ENCODE data around the gene SYP. TPM values are rescaled to one million over a fixed set of nuclear protein-coding genes. Genes with fewer than 3 reads are reported as not detected.
"Not testable (repeated sequence)": the region's sequence is repeated elsewhere in the genome, so short reads cannot be mapped to it uniquely, and the experiment has no call there.

The SYP gene
- total and polyA plus RNA-seq, 2 donors, result 3.6 to 14.4 TPM

DNA sequence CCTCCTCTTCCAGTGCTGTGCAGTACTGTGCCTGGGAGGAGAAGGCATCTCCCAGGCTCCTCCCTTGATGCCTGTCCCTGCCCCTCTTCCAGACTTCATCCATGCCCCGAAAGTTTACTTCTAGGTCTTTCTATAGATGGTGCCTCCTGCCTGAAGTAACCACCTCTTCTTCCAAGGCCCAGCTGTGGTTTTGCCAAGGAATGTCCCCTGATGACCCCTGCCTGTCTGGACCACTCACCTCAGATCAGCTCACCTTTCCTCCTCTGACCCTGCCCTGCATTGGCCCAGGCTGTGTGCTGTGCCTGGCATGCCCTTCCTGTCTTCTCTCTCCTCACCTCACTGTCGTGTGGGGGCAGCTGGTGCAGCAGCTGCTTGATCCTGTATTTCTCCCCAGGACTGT, 20.6 kb downstream of the SYP start:
- no peaks in the 10 kb centered on the region for H3K27me3 ChIP-seq (ENCODE audit: control insufficient read depth in 2 of 2, insufficient read depth in 1 of 2, low read length in 1 of 2)
- H3K36me3 ChIP-seq (ENCODE audit: control insufficient read depth in 2 of 2, insufficient read depth in 2 of 2, low read length in 1 of 2), result peaks cover 28 to 33% of the 10 kb centered on the region in 2 donors
- H3K27ac ChIP-seq (ENCODE audit: low read depth in 1 of 2, low read length in 1 of 2), result no peak overlapping the region
- 94% methylated on average over 2 of the region's 2 CpGs for WGBS
- H3K9me3 ChIP-seq (ENCODE audit: control insufficient read depth in 2 of 2, insufficient read depth in 1 of 2, low read length in 1 of 2), result peaks cover 0 to 9% of the 10 kb centered on the region in 2 donors
- no peak overlapping the region for H3K4me3 ChIP-seq (ENCODE audit: low read length in 2 of 2)
- peaks cover 0 to 2% of the 10 kb centered on the region in 2 donors for H3K4me1 ChIP-seq (ENCODE audit: control insufficient read depth in 2 of 2, insufficient read depth in 2 of 2, low read length in 2 of 2)
- no peak for DNase-seq (ENCODE audit: low read depth in 6 of 9, low spot score in 9 of 9)

DNA sequence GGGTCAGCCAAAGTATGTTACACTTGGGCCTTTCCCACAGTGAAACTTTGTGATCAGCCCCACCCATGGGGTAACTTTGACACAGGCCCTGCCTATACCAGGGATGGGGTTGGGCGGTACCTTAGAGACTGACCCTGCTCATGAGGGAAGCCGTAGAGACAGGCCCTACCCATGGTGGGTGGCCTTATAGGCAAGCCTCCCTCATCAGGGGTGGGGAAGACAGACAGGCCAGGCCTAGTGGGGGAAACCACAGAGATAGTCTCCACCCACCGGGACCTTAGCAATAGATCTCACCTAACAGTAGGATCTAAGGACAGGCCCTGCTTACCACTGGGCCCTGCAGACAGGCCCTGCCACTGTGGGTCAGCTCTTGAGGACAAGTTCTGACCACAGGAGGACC, 21.5 kb downstream of the SYP start:
- no peak for DNase-seq (ENCODE audit: low read depth in 6 of 9, low spot score in 9 of 9)
- Histone ChIP-seq H3K27ac (ENCODE audit: low read depth in 1 of 2, low read length in 1 of 2) (no peak overlapping the region), H3K36me3 (ENCODE audit: control insufficient read depth in 2 of 2, insufficient read depth in 2 of 2, low read length in 1 of 2) (peaks cover 34 to 38% of the 10 kb centered on the region in 2 donors), H3K4me1 (ENCODE audit: control insufficient read depth in 2 of 2, insufficient read depth in 2 of 2, low read length in 2 of 2) (peaks cover 0 to under 1% of the 10 kb centered on the region in 2 donors), H3K27me3 (ENCODE audit: control insufficient read depth in 2 of 2, insufficient read depth in 1 of 2, low read length in 1 of 2) (no peaks in the 10 kb centered on the region), H3K9me3 (ENCODE audit: control insufficient read depth in 2 of 2, insufficient read depth in 1 of 2, low read length in 1 of 2) (peaks cover 0 to 9% of the 10 kb centered on the region in 2 donors), H3K4me3 (ENCODE audit: low read length in 2 of 2) (no peak overlapping the region)
- WGBS, result 94% methylated on average over 3 of the region's 3 CpGs

DNA sequence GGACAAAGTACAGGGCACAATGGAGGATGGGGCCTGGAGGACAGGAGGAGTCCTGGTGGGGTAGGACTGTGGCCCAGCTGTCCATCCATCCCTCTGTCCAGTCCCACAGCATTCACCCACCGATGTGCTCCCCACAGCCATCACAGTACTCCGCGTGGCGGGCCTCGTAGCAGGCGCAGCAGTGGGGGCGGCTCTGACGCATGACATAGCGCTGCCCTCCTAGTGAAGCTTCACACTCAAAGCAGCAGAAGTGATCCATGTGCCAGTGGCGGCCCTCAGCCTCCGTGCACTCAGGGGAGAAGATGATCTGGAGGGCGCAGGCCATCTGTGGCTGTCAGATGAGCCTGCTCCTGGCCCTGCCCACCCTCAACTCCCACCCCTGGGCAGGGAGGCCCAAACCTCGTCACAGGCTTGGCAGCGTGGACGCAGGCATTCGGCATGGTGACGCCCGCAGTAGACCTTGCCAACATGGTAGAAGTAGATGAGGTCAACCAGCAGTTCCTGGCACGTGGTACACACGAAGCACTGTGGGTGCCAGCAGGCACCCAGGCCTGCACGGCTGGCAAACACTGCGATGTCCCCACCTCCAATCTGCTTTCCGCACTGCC, 22.0 kb downstream of the SYP start:
- Histone ChIP-seq H3K9me3 (ENCODE audit: control insufficient read depth in 2 of 2, insufficient read depth in 1 of 2, low read length in 1 of 2) (peaks cover 0 to 9% of the 10 kb centered on the region in 2 donors), H3K27ac (ENCODE audit: low read depth in 1 of 2, low read length in 1 of 2) (no peak overlapping the region), H3K27me3 (ENCODE audit: control insufficient read depth in 2 of 2, insufficient read depth in 1 of 2, low read length in 1 of 2) (no peaks in the 10 kb centered on the region), H3K36me3 (ENCODE audit: control insufficient read depth in 2 of 2, insufficient read depth in 2 of 2, low read length in 1 of 2) (peaks cover 34% of the 10 kb centered on the region in 2 donors), H3K4me3 (ENCODE audit: low read length in 2 of 2) (no peak overlapping the region), H3K4me1 (ENCODE audit: control insufficient read depth in 2 of 2, insufficient read depth in 2 of 2, low read length in 2 of 2) (peaks cover 0 to 6% of the 10 kb centered on the region in 2 donors)
- DNase-seq (ENCODE audit: low read depth in 6 of 9, low spot score in 9 of 9), result no peak
- WGBS, result 97% methylated on average over 23 of the region's 23 CpGs

DNA sequence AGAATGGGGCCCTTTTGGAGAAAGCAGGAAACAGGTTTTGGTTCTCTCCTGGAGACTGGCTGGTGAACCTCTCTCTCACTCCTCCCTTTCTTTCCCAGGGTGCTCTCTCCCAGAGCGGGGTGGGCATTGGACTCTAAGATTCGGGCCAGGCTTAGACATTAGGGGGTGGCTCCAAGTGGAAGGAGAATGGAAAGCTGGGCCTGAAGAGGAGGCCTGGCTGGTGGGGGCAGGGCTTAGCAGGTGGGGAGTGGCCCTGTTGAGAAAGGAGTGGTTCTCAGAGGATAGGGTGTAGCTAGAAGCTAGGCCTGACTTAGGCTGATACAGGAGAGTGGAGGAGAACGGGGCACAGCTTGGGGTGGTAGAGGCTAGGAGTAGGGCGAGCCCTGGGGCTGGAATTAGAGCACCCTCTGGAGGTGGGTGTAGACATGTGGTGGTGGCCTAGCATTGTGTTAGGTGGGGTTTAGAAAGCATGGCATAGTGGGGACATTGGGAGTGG, 22.6 kb downstream of the SYP start:
- 88% methylated on average over 4 of the region's 4 CpGs for WGBS
- no peak for DNase-seq (ENCODE audit: low read depth in 6 of 9, low spot score in 9 of 9)
- peaks cover 34% of the 10 kb centered on the region in 2 donors for H3K36me3 ChIP-seq (ENCODE audit: control insufficient read depth in 2 of 2, insufficient read depth in 2 of 2, low read length in 1 of 2)

DNA sequence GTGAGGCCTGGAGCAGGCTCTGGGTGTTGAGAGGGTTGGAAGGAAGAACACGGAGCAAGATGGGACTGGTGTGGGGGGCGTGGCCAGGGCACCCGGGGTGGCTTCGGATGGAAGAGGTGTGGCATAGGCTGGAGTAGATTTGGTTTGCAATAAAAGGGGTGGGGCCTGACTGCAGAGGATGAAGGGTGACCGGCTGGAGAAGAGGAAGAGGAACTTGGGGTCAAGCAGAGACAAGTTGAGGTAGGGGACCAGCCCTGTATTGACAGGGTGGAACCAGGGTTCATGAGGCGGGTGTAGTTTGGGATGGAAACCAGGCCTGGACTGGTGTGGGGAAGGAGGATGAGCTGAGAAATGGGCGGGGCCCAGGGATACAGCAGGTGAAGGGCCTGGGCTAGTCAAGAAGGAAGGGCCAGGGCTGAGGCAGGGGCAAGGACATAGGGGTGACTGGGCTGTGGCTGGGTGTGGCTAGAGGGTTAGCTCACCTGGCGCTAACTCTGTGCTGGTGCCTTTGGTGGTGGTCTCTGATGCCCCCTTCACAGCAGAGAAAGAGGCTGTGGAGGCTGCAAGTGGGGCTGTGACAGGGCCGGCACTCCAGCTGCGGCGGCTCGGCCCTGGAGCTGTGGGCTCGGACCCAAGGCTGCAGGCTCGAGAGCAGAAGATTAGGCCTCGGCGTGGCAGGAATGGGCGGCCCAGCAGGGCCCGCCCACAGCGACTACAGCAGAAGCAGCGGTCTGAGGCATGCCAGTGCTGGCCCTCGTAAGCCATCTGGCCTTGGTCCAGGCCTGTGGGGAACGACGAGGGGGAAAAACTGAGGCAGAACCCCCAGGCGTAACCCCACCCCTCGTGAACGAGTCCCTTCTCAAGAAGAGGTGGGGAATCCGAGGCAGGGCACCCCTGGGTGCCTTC, 23.3 kb downstream of the SYP start:
- peaks cover 0 to 14% of the 10 kb centered on the region in 2 donors for H3K9me3 ChIP-seq (ENCODE audit: control insufficient read depth in 2 of 2, insufficient read depth in 1 of 2, low read length in 1 of 2)
- H3K4me1 ChIP-seq (ENCODE audit: control insufficient read depth in 2 of 2, insufficient read depth in 2 of 2, low read length in 2 of 2), result peaks cover 0 to 11% of the 10 kb centered on the region in 2 donors
- WGBS, result 90% methylated on average over 27 of the region's 27 CpGs
- H3K27ac ChIP-seq (ENCODE audit: low read depth in 1 of 2, low read length in 1 of 2), result no peak overlapping the region
- H3K4me3 ChIP-seq (ENCODE audit: low read length in 2 of 2), result no peak overlapping the region
- DNase-seq (ENCODE audit: low read depth in 6 of 9, low spot score in 9 of 9), result no peak
- H3K36me3 ChIP-seq (ENCODE audit: control insufficient read depth in 2 of 2, insufficient read depth in 2 of 2, low read length in 1 of 2), result peaks cover 34% of the 10 kb centered on the region in 2 donors
- H3K27me3 ChIP-seq (ENCODE audit: control insufficient read depth in 2 of 2, insufficient read depth in 1 of 2, low read length in 1 of 2), result no peaks in the 10 kb centered on the region

More for the DNA sequence above, 22.6 kb downstream of the SYP start:
- no peaks in the 10 kb centered on the region for H3K27me3 ChIP-seq (ENCODE audit: control insufficient read depth in 2 of 2, insufficient read depth in 1 of 2, low read length in 1 of 2)
- H3K27ac ChIP-seq (ENCODE audit: low read depth in 1 of 2, low read length in 1 of 2), result no peak overlapping the region
- H3K4me1 ChIP-seq (ENCODE audit: control insufficient read depth in 2 of 2, insufficient read depth in 2 of 2, low read length in 2 of 2), result peaks cover 0 to 11% of the 10 kb centered on the region in 2 donors
- H3K4me3 ChIP-seq (ENCODE audit: low read length in 2 of 2), result no peak overlapping the region
- H3K9me3 ChIP-seq (ENCODE audit: control insufficient read depth in 2 of 2, insufficient read depth in 1 of 2, low read length in 1 of 2), result peaks cover 0 to 9% of the 10 kb centered on the region in 2 donors

DNA sequence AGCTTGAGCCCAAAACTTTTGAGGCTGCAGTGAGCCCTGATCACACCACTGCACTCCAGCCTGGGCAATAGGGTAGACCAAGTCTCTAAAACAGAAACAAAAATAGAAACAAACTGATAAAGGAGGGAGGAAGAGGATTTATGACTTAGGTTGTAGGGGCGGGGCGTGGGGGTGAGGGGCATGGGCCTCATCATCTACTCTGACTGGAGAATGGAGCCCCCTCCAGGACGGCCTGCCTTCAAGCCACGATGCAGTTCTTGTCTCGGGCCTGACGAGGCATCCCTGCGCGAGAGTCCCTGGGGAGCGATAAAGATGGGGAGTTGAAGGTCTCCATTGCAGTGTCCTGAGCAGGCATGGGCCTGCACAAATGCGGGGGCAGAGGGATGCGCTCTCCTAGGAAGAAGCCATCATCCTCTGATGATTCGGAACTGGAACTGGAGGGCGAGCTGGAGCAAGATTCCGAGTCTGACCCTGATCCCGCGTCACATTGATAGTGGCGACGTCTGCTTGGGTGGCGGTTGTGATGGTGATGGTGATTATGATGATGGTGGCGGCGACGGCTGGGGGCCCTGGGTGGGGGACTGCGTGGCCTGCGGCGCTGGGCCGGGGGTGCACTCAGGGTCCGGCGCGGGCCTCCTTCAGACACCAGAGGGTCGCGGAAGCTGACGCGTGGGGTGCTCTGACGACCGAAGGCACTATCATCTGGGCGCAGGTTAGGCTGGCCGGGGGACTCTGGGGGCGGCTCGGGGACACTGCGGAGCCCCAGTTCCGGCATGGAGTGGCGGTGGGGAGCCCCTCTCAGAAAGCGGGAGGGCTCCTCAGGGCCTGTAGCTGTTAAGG, 24.3 kb downstream of the SYP start:
- H3K36me3 ChIP-seq (ENCODE audit: control insufficient read depth in 2 of 2, insufficient read depth in 2 of 2, low read length in 1 of 2), result peaks cover 34% of the 10 kb centered on the region in 2 donors
- H3K4me1 ChIP-seq (ENCODE audit: control insufficient read depth in 2 of 2, insufficient read depth in 2 of 2, low read length in 2 of 2), result peaks cover 0 to 14% of the 10 kb centered on the region in 2 donors
- H3K27me3 ChIP-seq (ENCODE audit: control insufficient read depth in 2 of 2, insufficient read depth in 1 of 2, low read length in 1 of 2), result no peaks in the 10 kb centered on the region
- peaks cover 0 to 14% of the 10 kb centered on the region in 2 donors for H3K9me3 ChIP-seq (ENCODE audit: control insufficient read depth in 2 of 2, insufficient read depth in 1 of 2, low read length in 1 of 2)
- H3K27ac ChIP-seq (ENCODE audit: low read depth in 1 of 2, low read length in 1 of 2), result no peak overlapping the region
- 97% methylated on average over 43 of the region's 43 CpGs for WGBS
- H3K4me3 ChIP-seq (ENCODE audit: low read length in 2 of 2), result no peak overlapping the region
- DNase-seq (ENCODE audit: low read depth in 6 of 9, low spot score in 9 of 9), result no peak

DNA sequence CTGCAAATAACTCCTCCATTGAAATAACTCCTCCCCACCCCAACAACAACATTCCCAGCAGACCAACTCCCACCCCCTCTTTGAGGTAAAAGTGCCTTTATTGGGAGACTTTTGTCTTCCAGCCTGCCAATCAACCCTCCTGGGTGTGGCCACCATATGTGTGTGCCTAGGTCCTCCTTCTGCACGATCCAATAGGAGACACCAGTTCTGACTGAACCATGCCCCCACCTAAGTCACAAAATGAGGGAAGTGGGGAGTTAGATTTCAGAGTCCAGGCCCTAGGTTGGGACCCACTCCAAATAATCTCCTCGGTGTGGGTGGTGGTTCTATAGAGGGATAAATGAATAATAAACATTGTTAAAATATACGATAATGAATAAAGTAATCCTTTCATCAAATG, 25.3 kb downstream of the SYP start:
- Histone ChIP-seq H3K27ac (ENCODE audit: low read depth in 1 of 2, low read length in 1 of 2) (no peak overlapping the region), H3K36me3 (ENCODE audit: control insufficient read depth in 2 of 2, insufficient read depth in 2 of 2, low read length in 1 of 2) (peaks cover 33 to 34% of the 10 kb centered on the region in 2 donors), H3K4me1 (ENCODE audit: control insufficient read depth in 2 of 2, insufficient read depth in 2 of 2, low read length in 2 of 2) (peaks cover 0 to 14% of the 10 kb centered on the region in 2 donors), H3K4me3 (ENCODE audit: low read length in 2 of 2) (no peak overlapping the region), H3K9me3 (ENCODE audit: control insufficient read depth in 2 of 2, insufficient read depth in 1 of 2, low read length in 1 of 2) (peaks cover 0 to 14% of the 10 kb centered on the region in 2 donors), H3K27me3 (ENCODE audit: control insufficient read depth in 2 of 2, insufficient read depth in 1 of 2, low read length in 1 of 2) (no peaks in the 10 kb centered on the region)
- no peak for DNase-seq (ENCODE audit: low read depth in 6 of 9, low spot score in 9 of 9)
- 97% methylated on average over 3 of the region's 3 CpGs for WGBS

DNA sequence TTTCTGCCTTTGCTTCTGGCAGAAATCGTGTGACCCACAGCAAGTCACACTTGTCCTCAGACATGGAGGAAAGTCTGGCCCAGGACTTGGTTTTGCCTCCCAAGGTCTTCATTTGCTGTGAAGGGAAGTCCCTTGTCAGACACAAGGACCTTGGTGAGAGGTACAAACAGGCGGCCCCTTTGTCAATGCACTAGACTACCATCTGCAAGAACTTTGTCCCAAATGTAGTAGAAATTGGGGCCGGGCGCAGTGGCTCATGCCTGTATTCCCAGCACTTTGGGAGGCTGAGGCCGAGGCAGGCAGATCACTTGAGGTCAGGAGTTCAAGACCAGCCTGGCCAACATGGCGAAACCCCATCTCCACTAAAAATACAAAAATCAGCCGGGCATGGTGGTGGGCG, 26.4 kb downstream of the SYP start:
- H3K4me3 ChIP-seq (ENCODE audit: low read length in 2 of 2); DNase-seq (ENCODE audit: low read depth in 6 of 9, low spot score in 9 of 9): not testable (repeated sequence)
- 93% methylated on average over 8 of the region's 8 CpGs for WGBS

More for the DNA sequence above, 26.4 kb downstream of the SYP start:
- H3K4me1 ChIP-seq (ENCODE audit: control insufficient read depth in 2 of 2, insufficient read depth in 2 of 2, low read length in 2 of 2), result peaks cover 0 to 14% of the 10 kb centered on the region in 2 donors
- H3K9me3 ChIP-seq (ENCODE audit: control insufficient read depth in 2 of 2, insufficient read depth in 1 of 2, low read length in 1 of 2), result peaks cover 0 to 14% of the 10 kb centered on the region in 2 donors
- H3K27ac ChIP-seq (ENCODE audit: low read depth in 1 of 2, low read length in 1 of 2); H3K27me3 ChIP-seq (ENCODE audit: control insufficient read depth in 2 of 2, insufficient read depth in 1 of 2, low read length in 1 of 2): not testable (repeated sequence)
- peaks cover 24% of the 10 kb centered on the region in 2 donors for H3K36me3 ChIP-seq (ENCODE audit: control insufficient read depth in 2 of 2, insufficient read depth in 2 of 2, low read length in 1 of 2)
